Effector memory CD4-positive, alpha-beta T cell (primary cell): ENCODE measurements around the gene BPIFB3.
"Not testable (repeated sequence)": the region's sequence is repeated elsewhere in the genome, so short reads cannot be mapped to it uniquely, and the experiment has no call there.

Experiments used
- DNase-seq, 3 donors: peaks; one replicate each; pipeline ENCODE4 v3.0.0-alpha.2; 2020
- H3K27ac ChIP-seq: 2 replicates; pipeline ENCODE4 v1.7.0; 2013; ENCODE audit warnings: mild to moderate bottlenecking, low read length, moderate library complexity; ENCODE audit not compliant: insufficient read depth, poor library complexity, severe bottlenecking
- H3K27me3 ChIP-seq: replicated peaks from 2 replicates; pipeline ENCODE4 v1.7.0; 2013; ENCODE audit warnings: mild to moderate bottlenecking, low read length; ENCODE audit not compliant: insufficient read depth, control insufficient read depth, poor library complexity, severe bottlenecking
- H3K36me3 ChIP-seq: 2 replicates; pipeline ENCODE4 v1.7.0; 2013; ENCODE audit warnings: mild to moderate bottlenecking, low read length, moderate library complexity; ENCODE audit not compliant: control insufficient read depth, insufficient read depth
- H3K4me1 ChIP-seq: 2 replicates; pipeline ENCODE4 v1.7.0; 2013; ENCODE audit warnings: low read length, mild to moderate bottlenecking; ENCODE audit not compliant: control insufficient read depth, insufficient read depth, poor library complexity, severe bottlenecking
- H3K4me3 ChIP-seq: 2 replicates; pipeline ENCODE4 v1.7.0; 2013; ENCODE audit warnings: low read length, low read depth, mild to moderate bottlenecking; ENCODE audit not compliant: insufficient read depth, poor library complexity, severe bottlenecking
- H3K9me3 ChIP-seq: 2 replicates; pipeline ENCODE4 v1.7.0; 2013; ENCODE audit warnings: mild to moderate bottlenecking, low read length, moderate library complexity; ENCODE audit not compliant: control insufficient read depth

BPIFB3 gene

GRCh38 chr20:33103556-33103955 lies 49.9 kb downstream of the BPIFB3 start:
- no peaks in the 10 kb centered on the region for H3K9me3 ChIP-seq
- no peaks in the 10 kb centered on the region for H3K36me3 ChIP-seq
- DNase-seq = no peak
- H3K27ac ChIP-seq = no peak overlapping the region
- H3K4me1 ChIP-seq = no peaks in the 10 kb centered on the region
- no peaks in the 10 kb centered on the region for H3K27me3 ChIP-seq
- H3K4me3 ChIP-seq = no peak overlapping the region

- Histone ChIP-seq H3K4me1 (no peaks in the 10 kb centered on the region), H3K4me3 (no peak overlapping the region), H3K9me3 (no peaks in the 10 kb centered on the region), H3K36me3 (no peaks in the 10 kb centered on the region), H3K27ac (no peak overlapping the region), H3K27me3 (no peaks in the 10 kb centered on the region)
- DNase-seq = no peak
Observed at GRCh38 chr20:33104336-33104735, 50.6 kb downstream of the BPIFB3 start.

GRCh38 chr20:33105316-33105924 lies 51.7 kb downstream of the BPIFB3 start:
- Histone ChIP-seq H3K36me3 (no peaks in the 10 kb centered on the region), H3K27me3 (no peaks in the 10 kb centered on the region)

GRCh38 chr20:33106058-33106620 lies 52.4 kb downstream of the BPIFB3 start:
- H3K27ac ChIP-seq, H3K4me3 ChIP-seq, DNase-seq, H3K36me3 ChIP-seq, H3K9me3 ChIP-seq, H3K4me1 ChIP-seq, H3K27me3 ChIP-seq: not testable (repeated sequence)

More at GRCh38 chr20:33105316-33105924, 51.7 kb downstream of the BPIFB3 start:
- H3K9me3 ChIP-seq = no peaks in the 10 kb centered on the region
- no peak for DNase-seq
- H3K4me1 ChIP-seq = no peaks in the 10 kb centered on the region
- no peak overlapping the region for H3K27ac ChIP-seq
- H3K4me3 ChIP-seq = no peak overlapping the region

- no peak overlapping the region for H3K27ac ChIP-seq
- no peak overlapping the region for H3K4me3 ChIP-seq
- DNase-seq = no peak
- no peaks in the 10 kb centered on the region for H3K9me3 ChIP-seq
- no peaks in the 10 kb centered on the region for H3K4me1 ChIP-seq
- H3K27me3 ChIP-seq = no peaks in the 10 kb centered on the region
- no peaks in the 10 kb centered on the region for H3K36me3 ChIP-seq
Observed at GRCh38 chr20:33108661-33109060, 55.0 kb downstream of the BPIFB3 start.

GRCh38 chr20:33110147-33110825 lies 56.6 kb downstream of the BPIFB3 start:
- DNase-seq = no peak
- Histone ChIP-seq H3K36me3 (no peaks in the 10 kb centered on the region), H3K27ac (no peak overlapping the region)

GRCh38 chr20:33111306-33111705 lies 57.6 kb downstream of the BPIFB3 start:
- no peaks in the 10 kb centered on the region for H3K36me3 ChIP-seq
- H3K4me3 ChIP-seq = no peak overlapping the region
- no peaks in the 10 kb centered on the region for H3K27me3 ChIP-seq
- H3K9me3 ChIP-seq = no peaks in the 10 kb centered on the region
- no peak for DNase-seq
- no peaks in the 10 kb centered on the region for H3K4me1 ChIP-seq
- no peak overlapping the region for H3K27ac ChIP-seq

More at GRCh38 chr20:33110147-33110825, 56.6 kb downstream of the BPIFB3 start:
- no peaks in the 10 kb centered on the region for H3K27me3 ChIP-seq
- H3K4me3 ChIP-seq = no peak overlapping the region
- H3K9me3 ChIP-seq = no peaks in the 10 kb centered on the region
- H3K4me1 ChIP-seq = no peaks in the 10 kb centered on the region

GRCh38 chr20:33112547-33113386 lies 59.1 kb downstream of the BPIFB3 start:
- H3K4me3 ChIP-seq = no peak overlapping the region
- no peak for DNase-seq
- no peaks in the 10 kb centered on the region for H3K27me3 ChIP-seq
- H3K4me1 ChIP-seq = no peaks in the 10 kb centered on the region
- H3K27ac ChIP-seq = no peak overlapping the region
- H3K9me3 ChIP-seq = no peaks in the 10 kb centered on the region
- H3K36me3 ChIP-seq = no peaks in the 10 kb centered on the region

GRCh38 chr20:33113387-33113908 lies 59.7 kb downstream of the BPIFB3 start:
- H3K27ac ChIP-seq = no peak overlapping the region
- no peaks in the 10 kb centered on the region for H3K9me3 ChIP-seq
- H3K27me3 ChIP-seq = no peaks in the 10 kb centered on the region
- H3K4me1 ChIP-seq = no peaks in the 10 kb centered on the region
- no peak for DNase-seq
- H3K36me3 ChIP-seq = no peaks in the 10 kb centered on the region
- H3K4me3 ChIP-seq = no peak overlapping the region
